ENCODE results near the gene LGR5. TPM values are rescaled to one million over a fixed set of nuclear protein-coding genes. Genes with fewer than 3 reads are reported as not detected.
A peak's percentile ranks its signal among the peaks of the same experiment; 100 is the strongest.

The LGR5 gene
- total RNA-seq, 1 donor from 2014 or later: not detected

DNA sequence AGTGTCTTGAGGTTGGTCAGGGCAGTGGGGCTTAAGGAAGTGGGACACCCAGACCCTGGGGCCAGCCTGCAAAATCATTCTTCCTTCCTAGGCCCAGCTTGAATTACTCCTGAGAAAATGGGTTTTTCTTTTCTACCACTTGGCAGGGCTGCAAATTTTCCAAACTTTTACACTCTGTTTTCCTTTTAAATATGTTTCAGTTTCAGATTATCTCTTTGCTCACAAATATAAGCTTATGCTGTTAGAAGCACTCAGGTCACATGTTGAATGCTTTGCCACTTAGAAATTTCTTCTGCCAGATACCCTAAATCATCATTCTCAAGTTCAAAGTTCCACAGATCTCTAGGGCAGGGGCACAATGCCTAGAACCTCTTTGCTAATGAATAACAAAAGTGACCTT is 2.9 kb upstream of the LGR5 start:
- no peak for DNase-seq (ENCODE audit: low read depth)

GRCh38 chr12:71438670-71439361 is 782 bp upstream of the LGR5 start:
- no peak for DNase-seq (ENCODE audit: low read depth)

- no peak for DNase-seq (ENCODE audit: low read depth)
Measured at GRCh38 chr12:71439362-71439612, 311 bp upstream of the LGR5 start.

GRCh38 chr12:71440345-71440762 is 756 bp downstream of the LGR5 start:
- peak; percentile 1 for DNase-seq (ENCODE audit: low read depth)

- no peak for DNase-seq (ENCODE audit: low read depth)
Measured at GRCh38 chr12:71440763-71441748, 1.5 kb downstream of the LGR5 start.

GRCh38 chr12:71441836-71442566 is 2.4 kb downstream of the LGR5 start:
- DNase-seq (ENCODE audit: low read depth): no peak

DNA sequence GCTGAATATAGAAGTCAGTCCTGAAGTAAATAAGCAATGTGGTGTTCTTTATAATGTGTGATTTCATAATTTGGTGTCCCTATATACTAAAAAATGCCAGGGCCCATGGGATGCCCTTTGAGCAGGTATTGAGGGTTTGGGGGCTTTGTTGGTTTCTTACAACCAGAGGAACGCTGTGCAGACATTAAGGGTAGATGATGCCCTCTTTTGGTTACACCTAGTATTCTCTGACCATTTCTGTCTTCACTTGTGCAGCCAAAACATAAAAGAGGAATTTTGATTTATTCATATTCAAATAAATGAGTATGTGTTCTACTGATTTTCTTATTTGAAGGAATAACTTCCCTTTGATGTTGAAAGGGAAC is 3.0 kb downstream of the LGR5 start:
- DNase-seq (ENCODE audit: low read depth): no peak

DNA sequence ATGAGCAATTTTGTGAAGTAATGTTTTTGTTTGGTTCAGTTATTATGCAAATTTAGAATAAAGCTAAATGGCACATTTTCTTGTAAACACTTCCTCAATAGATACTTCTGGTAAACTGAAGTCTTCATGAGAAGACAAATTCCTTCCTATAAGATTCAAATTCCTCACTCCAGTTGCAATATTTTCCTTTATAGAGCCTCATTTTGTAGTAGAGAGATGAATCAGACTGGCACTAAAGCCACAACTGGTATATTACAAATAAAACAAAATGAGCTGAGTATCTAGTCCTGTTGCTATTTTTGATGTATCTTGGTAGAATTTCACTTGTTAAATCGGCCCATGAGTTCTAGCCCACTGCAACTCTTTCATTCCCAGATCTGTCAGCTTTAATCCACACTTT is 5.5 kb downstream of the LGR5 start:
- DNase-seq (ENCODE audit: low read depth): no peak

DNA sequence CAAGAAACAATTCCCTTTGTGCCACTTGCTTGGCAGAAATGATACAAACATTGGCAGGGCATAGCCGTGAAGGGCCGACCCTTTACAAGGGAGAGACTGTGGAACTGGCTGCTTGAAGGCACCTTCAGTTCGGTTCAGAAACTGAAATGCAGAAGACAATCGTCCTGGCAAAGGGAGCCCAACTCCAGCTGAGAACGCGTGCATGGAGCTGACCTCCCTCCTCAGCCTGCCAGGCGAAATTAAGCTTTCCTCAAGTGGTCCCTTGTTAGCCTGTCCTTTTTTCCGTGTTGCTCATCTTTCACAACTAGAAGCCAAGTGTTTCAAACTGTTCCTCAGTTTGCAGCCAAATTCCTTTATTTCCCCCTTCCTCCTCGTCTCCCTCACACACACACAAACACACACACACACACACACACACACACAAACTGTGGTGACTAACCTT is 8.1 kb downstream of the LGR5 start:
- DNase-seq (ENCODE audit: low read depth): peak; percentile 1

- peak; percentile 10 for DNase-seq (ENCODE audit: low read depth)
Measured at GRCh38 chr12:71448150-71448581, 8.6 kb downstream of the LGR5 start.

GRCh38 chr12:71449373-71450070 is 9.9 kb downstream of the LGR5 start:
- DNase-seq (ENCODE audit: low read depth): no peak

- no peak for DNase-seq (ENCODE audit: low read depth)
Measured at GRCh38 chr12:71452006-71452405, 12.4 kb downstream of the LGR5 start.

DNA sequence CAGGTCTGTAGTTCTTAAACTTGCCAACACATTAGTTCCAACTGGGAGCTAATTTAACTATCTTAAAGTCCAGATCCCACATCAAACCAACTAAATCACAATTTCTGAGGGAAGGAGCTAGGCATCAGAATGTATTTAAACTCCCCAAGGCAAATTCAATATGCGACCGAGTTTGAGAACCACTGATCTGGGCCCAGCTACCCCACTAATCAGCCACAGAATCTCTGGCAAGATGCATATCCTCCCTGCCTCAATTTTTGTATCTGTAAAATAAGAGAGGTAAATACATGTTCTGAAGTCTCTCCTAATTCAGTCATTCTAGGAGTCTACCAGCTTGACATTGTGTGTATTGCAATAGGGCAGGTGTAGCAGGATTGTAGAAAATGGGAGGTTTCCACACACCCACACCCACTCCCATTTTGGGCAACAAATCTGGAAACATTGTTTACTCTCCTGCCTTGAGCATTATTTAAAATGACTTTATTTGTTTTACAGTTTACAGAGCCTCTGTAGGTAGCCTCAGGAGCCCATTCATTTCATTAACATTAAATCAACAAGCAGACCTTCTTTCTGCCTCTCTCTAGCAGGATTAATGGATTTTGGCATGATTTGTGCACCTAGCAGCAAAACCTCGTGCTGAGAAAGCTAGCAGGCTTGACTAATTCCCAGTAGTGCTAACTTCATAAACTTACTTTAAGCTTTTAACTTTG is 15.6 kb downstream of the LGR5 start:
- no peak for DNase-seq (ENCODE audit: low read depth)

GRCh38 chr12:71456316-71456715 is 16.7 kb downstream of the LGR5 start:
- DNase-seq (ENCODE audit: low read depth): no peak

GRCh38 chr12:71456990-71457389 is 17.4 kb downstream of the LGR5 start:
- no peak for DNase-seq (ENCODE audit: low read depth)

- no peak for DNase-seq (ENCODE audit: low read depth)
Measured at GRCh38 chr12:71460318-71460717, 20.7 kb downstream of the LGR5 start.

DNA sequence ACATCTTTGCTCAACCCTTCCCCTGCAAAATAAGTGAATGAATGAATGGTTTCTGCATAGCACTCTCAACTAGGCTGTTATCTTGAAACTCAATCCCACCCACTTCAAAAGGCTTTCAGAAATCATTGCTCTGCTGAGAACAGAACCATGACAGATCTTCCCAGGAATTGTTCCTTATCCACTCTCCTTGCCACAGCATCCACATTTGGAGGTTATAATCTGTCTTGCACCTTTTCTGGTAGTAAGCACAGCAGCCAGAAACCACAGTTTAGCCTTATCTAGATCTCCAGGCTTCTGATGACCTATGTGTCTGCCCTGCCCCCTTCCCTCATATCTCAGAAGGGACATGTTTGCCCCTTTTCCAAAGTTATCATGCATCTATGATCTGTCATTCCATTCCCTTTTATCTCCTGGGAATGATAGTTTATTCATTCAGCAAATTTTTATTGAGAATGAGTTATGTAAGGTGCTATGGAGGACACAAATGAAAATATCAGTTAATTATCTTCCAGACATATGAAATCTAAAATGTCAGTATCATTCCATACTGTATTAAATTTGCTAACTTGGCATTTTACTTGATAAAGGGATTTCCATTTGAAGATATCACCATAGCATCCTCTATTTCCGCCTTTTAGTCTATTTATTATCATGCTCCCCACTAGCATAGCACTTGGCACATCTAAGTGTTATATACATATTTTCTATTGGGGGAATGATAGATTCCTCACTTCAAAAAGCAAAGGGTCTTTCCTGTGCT is 21.4 kb downstream of the LGR5 start:
- no peak for DNase-seq (ENCODE audit: low read depth)

DNA sequence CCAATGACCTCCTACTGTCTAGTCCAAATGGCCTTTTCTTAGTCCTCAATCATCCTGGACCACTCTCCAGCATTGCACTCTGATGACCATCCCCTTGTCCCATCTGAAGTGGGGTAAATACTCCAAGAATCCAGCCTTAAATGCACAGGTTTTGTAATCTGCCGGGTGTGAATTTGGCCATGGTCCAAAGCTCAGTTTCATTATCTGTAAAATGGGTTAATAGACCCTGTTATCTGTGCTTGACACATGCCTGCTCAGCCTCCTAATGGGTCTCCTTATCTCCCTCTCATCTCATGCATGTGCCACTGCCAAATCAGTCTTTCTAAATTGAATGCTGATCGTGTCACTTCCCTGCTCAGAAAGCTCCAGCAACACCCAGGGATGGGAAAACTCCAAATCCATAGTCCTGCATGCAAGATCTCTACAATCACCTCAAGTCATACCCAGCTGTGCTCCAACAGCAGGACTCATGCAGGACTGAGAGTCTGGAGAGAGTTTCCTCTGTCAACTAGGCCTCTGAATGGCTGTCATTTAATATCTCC is 22.3 kb downstream of the LGR5 start:
- DNase-seq (ENCODE audit: low read depth): no peak

DNA sequence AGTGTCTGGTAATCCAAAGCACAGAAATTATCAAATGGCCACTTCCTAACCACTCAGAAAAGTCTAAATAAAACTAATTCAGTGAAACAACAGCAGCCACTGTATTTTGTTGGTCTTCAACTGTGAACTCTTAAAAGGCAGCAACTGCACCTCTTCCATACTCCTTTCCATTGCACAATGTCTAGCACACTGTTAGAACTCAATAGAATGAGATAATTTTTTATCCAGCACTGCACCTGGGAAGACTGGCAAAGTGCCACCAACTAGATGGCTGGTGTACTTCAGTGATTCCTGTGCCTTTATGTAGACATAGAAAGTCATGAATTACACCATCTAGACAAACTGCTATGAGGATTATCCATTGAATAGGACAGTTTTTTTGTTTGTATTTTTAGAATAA is 26.2 kb downstream of the LGR5 start:
- no peak for DNase-seq (ENCODE audit: low read depth)

All from myocyte (in vitro differentiated cells).